ENCODE results near the gene TAF12.

TAF12 gene

DNA sequence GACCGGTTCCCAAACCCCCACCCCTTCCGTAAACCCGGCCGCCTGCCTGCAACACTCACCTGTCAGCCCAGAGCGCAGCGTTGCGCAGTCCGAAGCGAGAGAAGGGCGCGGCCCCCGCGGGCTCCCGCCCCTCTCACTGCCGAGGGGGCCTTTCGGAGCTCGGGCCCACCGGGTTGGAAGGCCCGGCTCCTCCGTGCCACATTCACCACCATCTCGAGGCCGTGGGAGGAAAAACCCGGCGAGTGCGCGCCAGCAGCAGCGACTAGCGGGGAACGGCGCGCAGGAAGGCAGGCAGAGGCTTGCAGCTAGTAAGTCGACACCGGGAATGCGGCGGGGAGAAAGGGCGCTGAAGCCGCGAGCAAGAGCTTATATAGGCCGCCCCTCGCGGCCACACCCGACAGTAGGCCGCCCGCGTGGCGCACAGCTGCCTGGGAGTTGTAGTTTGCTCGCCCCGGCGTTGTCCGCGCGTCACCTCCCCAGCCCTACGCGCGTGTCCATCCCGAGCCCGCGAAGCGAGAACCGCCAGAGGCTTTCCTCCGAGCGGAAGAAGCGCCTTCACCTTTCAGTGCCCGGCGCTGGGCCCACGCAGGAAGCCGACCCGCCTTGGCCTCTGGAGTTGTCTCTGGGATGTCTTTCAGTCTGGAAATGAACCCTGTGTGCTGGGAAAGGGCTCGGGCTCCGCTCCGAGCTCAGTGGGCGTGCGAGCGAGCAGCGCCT, 61.2 kb downstream of the TAF12 start:
- no peaks in the 10 kb centered on the region for H3K27me3 ChIP-seq (ENCODE audit: insufficient read depth, poor library complexity, severe bottlenecking)
- peak overlapping the region; percentile 67 for H3K4me3 ChIP-seq (replicated peaks; ENCODE audit: insufficient read depth, low read length)
- TF ChIP-seq GABPA (IDR thresholded peaks at IDR 0.05; ENCODE audit: low read depth), result no peak
- TF ChIP-seq, protein P1, sequence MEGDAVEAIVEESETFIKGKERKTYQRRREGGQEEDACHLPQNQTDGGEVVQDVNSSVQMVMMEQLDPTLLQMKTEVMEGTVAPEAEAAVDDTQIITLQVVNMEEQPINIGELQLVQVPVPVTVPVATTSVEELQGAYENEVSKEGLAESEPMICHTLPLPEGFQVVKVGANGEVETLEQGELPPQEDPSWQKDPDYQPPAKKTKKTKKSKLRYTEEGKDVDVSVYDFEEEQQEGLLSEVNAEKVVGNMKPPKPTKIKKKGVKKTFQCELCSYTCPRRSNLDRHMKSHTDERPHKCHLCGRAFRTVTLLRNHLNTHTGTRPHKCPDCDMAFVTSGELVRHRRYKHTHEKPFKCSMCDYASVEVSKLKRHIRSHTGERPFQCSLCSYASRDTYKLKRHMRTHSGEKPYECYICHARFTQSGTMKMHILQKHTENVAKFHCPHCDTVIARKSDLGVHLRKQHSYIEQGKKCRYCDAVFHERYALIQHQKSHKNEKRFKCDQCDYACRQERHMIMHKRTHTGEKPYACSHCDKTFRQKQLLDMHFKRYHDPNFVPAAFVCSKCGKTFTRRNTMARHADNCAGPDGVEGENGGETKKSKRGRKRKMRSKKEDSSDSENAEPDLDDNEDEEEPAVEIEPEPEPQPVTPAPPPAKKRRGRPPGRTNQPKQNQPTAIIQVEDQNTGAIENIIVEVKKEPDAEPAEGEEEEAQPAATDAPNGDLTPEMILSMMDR (IDR thresholded peaks at IDR 0.05; ENCODE audit: insufficient read depth, low read length), result no peak
- TF ChIP-seq, protein P2, sequence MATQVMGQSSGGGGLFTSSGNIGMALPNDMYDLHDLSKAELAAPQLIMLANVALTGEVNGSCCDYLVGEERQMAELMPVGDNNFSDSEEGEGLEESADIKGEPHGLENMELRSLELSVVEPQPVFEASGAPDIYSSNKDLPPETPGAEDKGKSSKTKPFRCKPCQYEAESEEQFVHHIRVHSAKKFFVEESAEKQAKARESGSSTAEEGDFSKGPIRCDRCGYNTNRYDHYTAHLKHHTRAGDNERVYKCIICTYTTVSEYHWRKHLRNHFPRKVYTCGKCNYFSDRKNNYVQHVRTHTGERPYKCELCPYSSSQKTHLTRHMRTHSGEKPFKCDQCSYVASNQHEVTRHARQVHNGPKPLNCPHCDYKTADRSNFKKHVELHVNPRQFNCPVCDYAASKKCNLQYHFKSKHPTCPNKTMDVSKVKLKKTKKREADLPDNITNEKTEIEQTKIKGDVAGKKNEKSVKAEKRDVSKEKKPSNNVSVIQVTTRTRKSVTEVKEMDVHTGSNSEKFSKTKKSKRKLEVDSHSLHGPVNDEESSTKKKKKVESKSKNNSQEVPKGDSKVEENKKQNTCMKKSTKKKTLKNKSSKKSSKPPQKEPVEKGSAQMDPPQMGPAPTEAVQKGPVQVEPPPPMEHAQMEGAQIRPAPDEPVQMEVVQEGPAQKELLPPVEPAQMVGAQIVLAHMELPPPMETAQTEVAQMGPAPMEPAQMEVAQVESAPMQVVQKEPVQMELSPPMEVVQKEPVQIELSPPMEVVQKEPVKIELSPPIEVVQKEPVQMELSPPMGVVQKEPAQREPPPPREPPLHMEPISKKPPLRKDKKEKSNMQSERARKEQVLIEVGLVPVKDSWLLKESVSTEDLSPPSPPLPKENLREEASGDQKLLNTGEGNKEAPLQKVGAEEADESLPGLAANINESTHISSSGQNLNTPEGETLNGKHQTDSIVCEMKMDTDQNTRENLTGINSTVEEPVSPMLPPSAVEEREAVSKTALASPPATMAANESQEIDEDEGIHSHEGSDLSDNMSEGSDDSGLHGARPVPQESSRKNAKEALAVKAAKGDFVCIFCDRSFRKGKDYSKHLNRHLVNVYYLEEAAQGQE (IDR thresholded peaks at IDR 0.05; ENCODE audit: insufficient replicate concordance, low read depth), result peak; percentile 87
- no peak for TF ChIP-seq SPI1 (IDR thresholded peaks at IDR 0.05; ENCODE audit: borderline replicate concordance, low read depth)
- peak; percentile 100 for TF ChIP-seq POLR2AphosphoS5 (IDR thresholded peaks at IDR 0.05; ENCODE audit: low read depth)
- peak; percentile 95 to 97 for DNase-seq (ENCODE audit: low read depth in 1 of 2, low spot score in 1 of 2)
- peak overlapping the region; percentile 87 for H3K27ac ChIP-seq (replicated peaks)

DNA sequence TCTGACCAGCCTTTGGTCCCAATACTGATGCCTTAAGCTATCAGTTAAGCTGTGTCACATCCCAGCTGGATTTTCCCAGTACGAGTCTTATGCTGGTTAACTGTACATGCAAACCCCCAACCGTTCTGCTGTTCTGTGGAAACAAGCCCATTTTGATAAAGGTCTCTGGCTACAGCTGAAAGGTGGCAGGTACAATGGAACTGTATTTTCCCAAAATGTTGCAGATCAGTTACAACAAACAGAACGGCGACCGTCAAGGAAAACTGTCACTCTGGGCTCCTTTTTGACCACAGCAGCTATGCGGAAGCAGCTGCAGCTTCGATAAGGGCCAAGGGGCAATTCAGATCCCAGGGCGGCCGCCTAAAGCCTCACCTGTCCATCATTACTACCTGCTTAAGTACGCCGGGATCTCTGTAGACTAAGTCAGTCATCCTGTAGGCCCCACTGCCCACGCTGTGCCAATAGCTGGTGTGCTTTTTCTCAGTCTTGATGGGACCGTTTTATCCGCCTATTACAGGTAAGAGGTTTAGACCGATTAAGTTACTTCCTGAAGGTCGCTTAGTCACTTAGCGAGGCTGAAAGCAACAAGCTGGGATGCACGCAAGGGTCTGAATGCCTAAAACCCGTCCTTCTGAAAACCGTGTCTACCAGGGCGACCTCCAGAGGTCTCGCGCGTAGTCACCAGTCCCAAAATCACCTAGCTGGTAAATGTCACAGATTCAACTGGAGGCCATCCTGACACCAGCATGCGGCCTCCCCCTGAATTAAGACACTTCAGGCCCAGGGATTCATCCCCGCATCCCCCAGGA, 61.9 kb downstream of the TAF12 start:
- H3K27ac ChIP-seq (replicated peaks), result peak overlapping the region; percentile 87
- no peak for TF ChIP-seq SPI1 (IDR thresholded peaks at IDR 0.05; ENCODE audit: borderline replicate concordance, low read depth)
- TF ChIP-seq, protein P1 (IDR thresholded peaks at IDR 0.05; ENCODE audit: insufficient read depth, low read length), result peak; percentile 11
- TF ChIP-seq, protein P2 (IDR thresholded peaks at IDR 0.05; ENCODE audit: insufficient replicate concordance, low read depth), result no peak
- no peak for TF ChIP-seq GABPA (IDR thresholded peaks at IDR 0.05; ENCODE audit: low read depth)
- TF ChIP-seq POLR2AphosphoS5 (IDR thresholded peaks at IDR 0.05; ENCODE audit: low read depth), result peak; percentile 11; the same call in 1 of the 2 replicates
- H3K4me3 ChIP-seq (replicated peaks; ENCODE audit: insufficient read depth, low read length), result peak overlapping the region; percentile 67
- H3K27me3 ChIP-seq (ENCODE audit: insufficient read depth, poor library complexity, severe bottlenecking), result no peaks in the 10 kb centered on the region
- DNase-seq (ENCODE audit: low read depth in 1 of 2, low spot score in 1 of 2), result peak; percentile 53 to 56

DNA sequence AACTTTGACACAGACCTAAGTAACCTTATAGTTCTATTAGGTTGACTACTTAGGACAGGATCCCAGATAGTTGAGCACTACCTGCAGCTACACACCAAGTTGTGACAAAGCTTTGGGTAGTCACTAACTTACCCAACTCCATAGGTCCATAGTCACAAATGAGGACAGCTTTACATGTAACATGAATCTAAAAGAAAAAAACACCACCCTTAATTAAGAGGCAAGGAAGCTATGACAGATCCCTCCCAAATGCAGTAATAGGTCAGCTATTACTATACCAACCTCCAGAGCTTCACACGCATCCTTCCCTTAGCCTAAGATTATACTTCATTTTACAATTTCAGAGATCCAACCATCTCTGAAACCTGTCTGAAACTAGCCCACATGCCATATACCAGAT, 63.5 kb downstream of the TAF12 start:
- peak in 1 of 2 experiments; percentile 56 for DNase-seq (ENCODE audit: low read depth in 1 of 2, low spot score in 1 of 2)
- H3K27me3 ChIP-seq (ENCODE audit: insufficient read depth, poor library complexity, severe bottlenecking), result no peaks in the 10 kb centered on the region
- H3K4me3 ChIP-seq (replicated peaks; ENCODE audit: insufficient read depth, low read length), result peak overlapping the region; percentile 67
- TF ChIP-seq GABPA (IDR thresholded peaks at IDR 0.05; ENCODE audit: low read depth) (no peak), POLR2AphosphoS5 (IDR thresholded peaks at IDR 0.05; ENCODE audit: low read depth) (no peak), SPI1 (IDR thresholded peaks at IDR 0.05; ENCODE audit: borderline replicate concordance, low read depth) (no peak)
- TF ChIP-seq, protein P2 (IDR thresholded peaks at IDR 0.05; ENCODE audit: insufficient replicate concordance, low read depth), result no peak
- TF ChIP-seq, protein P1 (IDR thresholded peaks at IDR 0.05; ENCODE audit: insufficient read depth, low read length), result no peak
- H3K27ac ChIP-seq (replicated peaks), result peak overlapping the region; percentile 10; the same call in 1 of the 2 replicates
